SK-N-MC (cell line): ENCODE results near the gene KIF16B.
"Not testable (repeated sequence)": the region's sequence is repeated elsewhere in the genome, so short reads cannot be mapped to it uniquely, and the experiment has no call there.

Source experiments
- EZH2 ChIP-seq: fragments of 200-600 bp; sonication (generic); IDR thresholded peaks from one replicate; pipeline ENCODE4 v1.6.1; 2017; ENCODE audit warnings: antibody characterized with exemption
- POLR2AphosphoS5 ChIP-seq: IDR thresholded peaks from 2 replicates; pipeline ENCODE4 v1.6.1; 2012; ENCODE audit warnings: mild to moderate bottlenecking, low read depth, low read length, borderline replicate concordance

DNA sequence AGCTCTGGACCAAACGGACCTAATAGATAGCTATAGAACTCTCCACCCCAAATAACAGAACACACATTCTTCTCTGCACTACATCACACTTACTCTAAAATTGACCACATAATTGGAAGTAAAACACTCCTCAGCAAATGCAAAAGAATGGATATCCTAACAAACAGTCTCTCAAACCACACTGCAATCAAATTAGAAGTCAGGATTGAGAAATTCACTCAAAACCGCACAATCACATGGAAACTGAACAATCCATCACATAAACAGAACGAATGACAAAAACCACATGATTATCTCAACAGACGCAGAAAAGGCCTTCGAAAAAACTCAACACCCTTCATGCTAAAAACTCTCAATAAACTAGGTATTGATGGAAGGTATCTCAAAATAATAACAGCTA, 50.6 kb downstream of the KIF16B start:
- not testable (repeated sequence) for TF ChIP-seq EZH2, POLR2AphosphoS5
